Glutamatergic neuron (in vitro differentiated cells): ENCODE data around the gene MFSD6. TPM values are rescaled to one million over a fixed set of nuclear protein-coding genes. Genes with fewer than 3 reads are reported as not detected.
"Not testable (repeated sequence)": the region's sequence is repeated elsewhere in the genome, so short reads cannot be mapped to it uniquely, and the experiment has no call there.

Source experiments
- DNase-seq: peaks from one replicate; pipeline ENCODE4 v3.0.0; 2022
- H3K27ac Mint-ChIP-seq: one replicate; pipeline ENCODE4 v1.8.0; 2020; ENCODE audit warnings: mild to moderate bottlenecking, mixed read lengths, inconsistent platforms; ENCODE audit not compliant: unreplicated experiment
- H3K27me3 Mint-ChIP-seq: one replicate; pipeline ENCODE4 v1.8.0; 2020; ENCODE audit warnings: mild to moderate bottlenecking, moderate library complexity, mixed read lengths, inconsistent platforms; ENCODE audit not compliant: unreplicated experiment
- H3K36me3 Mint-ChIP-seq: one replicate; pipeline ENCODE4 v1.8.0; 2020; ENCODE audit warnings: mild to moderate bottlenecking, mixed read lengths, inconsistent platforms; ENCODE audit not compliant: unreplicated experiment
- H3K4me1 Mint-ChIP-seq: one replicate; pipeline ENCODE4 v1.8.0; 2020; ENCODE audit warnings: mild to moderate bottlenecking, low read depth, mixed read lengths, inconsistent platforms; ENCODE audit not compliant: unreplicated experiment
- H3K4me3 Mint-ChIP-seq: one replicate; pipeline ENCODE4 v1.8.0; 2020; ENCODE audit warnings: mild to moderate bottlenecking, mixed read lengths, inconsistent platforms; ENCODE audit not compliant: unreplicated experiment
- H3K9me3 Mint-ChIP-seq: one replicate; pipeline ENCODE4 v1.8.0; 2020; ENCODE audit warnings: mild to moderate bottlenecking, moderate library complexity, mixed read lengths, inconsistent platforms; ENCODE audit not compliant: unreplicated experiment
- total RNA-seq: library from RNA; stranded (reverse); fragmentation: NEBNext Ultra II Directional; extraction: Animal tissue kit (Norgen Biotek cat#: 25700); gene quantifications from one replicate; pipeline ENCODE4 v1.2.1, GENCODE V29; 2021; ENCODE audit not compliant: unreplicated experiment
- TF ChIP-seq, protein P1 (sequence below): fragments of 200-600 bp; sonication (generic); IDR thresholded peaks from one replicate; pipeline ENCODE4 v1.5.0; 2021; ENCODE audit not compliant: partially characterized antibody, unreplicated experiment

MFSD6 gene
- total RNA-seq, 1 donor from 2014 or later, result 31.0 TPM

DNA sequence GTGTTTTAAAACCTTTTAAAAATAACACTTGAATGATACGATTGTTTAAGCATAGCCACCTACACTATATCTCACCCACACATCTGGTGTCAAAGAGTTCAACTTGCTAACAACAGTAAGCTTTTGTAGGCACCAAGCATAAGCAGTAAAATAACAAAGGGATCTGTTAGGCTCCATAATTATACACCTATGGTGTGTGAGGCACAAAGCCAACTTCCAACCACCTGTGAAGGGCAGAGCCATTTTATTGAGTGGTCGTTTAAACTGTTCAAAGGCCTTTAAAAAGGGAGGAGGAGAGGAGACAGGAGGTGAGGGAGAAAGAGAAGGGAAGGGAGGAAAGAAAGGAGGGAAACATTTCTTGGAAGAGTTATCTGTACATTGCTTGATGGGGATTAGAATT is 98.5 kb downstream of the MFSD6 start:
- TF ChIP-seq, protein P1, sequence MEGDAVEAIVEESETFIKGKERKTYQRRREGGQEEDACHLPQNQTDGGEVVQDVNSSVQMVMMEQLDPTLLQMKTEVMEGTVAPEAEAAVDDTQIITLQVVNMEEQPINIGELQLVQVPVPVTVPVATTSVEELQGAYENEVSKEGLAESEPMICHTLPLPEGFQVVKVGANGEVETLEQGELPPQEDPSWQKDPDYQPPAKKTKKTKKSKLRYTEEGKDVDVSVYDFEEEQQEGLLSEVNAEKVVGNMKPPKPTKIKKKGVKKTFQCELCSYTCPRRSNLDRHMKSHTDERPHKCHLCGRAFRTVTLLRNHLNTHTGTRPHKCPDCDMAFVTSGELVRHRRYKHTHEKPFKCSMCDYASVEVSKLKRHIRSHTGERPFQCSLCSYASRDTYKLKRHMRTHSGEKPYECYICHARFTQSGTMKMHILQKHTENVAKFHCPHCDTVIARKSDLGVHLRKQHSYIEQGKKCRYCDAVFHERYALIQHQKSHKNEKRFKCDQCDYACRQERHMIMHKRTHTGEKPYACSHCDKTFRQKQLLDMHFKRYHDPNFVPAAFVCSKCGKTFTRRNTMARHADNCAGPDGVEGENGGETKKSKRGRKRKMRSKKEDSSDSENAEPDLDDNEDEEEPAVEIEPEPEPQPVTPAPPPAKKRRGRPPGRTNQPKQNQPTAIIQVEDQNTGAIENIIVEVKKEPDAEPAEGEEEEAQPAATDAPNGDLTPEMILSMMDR, result no peak
- DNase-seq, result no peak
- Mint-ChIP-seq H3K27ac (no peak overlapping the region), H3K4me3 (no peak overlapping the region), H3K9me3 (no peaks in the 10 kb centered on the region), H3K4me1 (peaks cover 7% of the 10 kb centered on the region), H3K27me3 (no peaks in the 10 kb centered on the region), H3K36me3 (no peaks in the 10 kb centered on the region)

DNA sequence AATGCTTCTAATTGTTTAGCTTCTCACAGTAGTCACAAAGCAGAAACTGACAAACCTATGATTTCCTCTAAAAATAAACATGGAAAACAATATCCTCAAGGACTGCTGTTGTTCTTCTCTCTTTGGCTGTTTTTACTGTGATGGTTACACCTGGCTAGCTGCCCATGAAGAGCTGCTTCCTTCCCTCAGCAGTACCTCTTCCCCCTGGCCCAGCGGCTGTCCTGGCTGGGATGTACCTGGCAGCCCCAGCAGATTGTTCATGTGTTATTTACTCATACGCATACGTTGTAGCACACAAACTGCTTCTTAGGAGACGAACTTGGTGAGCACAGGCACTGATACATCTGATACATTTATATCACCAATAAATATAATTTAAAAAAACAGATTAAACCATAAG is 99.0 kb downstream of the MFSD6 start:
- H3K27me3 Mint-ChIP-seq, result no peaks in the 10 kb centered on the region
- no peaks in the 10 kb centered on the region for H3K9me3 Mint-ChIP-seq
- no peak for DNase-seq
- H3K36me3 Mint-ChIP-seq, result no peaks in the 10 kb centered on the region
- TF ChIP-seq, protein P1, result no peak
- H3K4me3 Mint-ChIP-seq, result no peak overlapping the region
- H3K27ac Mint-ChIP-seq, result no peak overlapping the region
- peaks cover 7% of the 10 kb centered on the region for H3K4me1 Mint-ChIP-seq

DNA sequence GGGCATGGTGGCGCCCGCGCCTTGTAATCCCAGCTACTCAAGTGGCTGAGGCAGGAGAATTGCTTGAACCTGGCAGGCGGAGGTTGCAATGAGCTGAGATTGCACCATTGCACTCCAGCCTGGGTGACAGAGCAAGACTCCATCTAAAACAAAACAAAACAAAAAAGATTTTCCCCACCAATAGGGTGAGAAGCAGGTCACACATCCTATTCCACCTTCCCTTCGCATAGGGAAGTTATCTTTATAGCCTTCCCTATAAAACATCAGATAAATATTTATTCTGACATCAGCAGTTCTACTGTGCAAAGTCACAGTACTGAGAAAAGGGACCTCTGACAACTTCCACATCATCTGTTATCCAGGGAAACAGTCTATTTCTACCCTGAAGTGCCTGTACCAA is 101.7 kb downstream of the MFSD6 start:
- not testable (repeated sequence) for DNase-seq, H3K27ac Mint-ChIP-seq, H3K9me3 Mint-ChIP-seq, H3K4me3 Mint-ChIP-seq, H3K36me3 Mint-ChIP-seq, H3K27me3 Mint-ChIP-seq, H3K4me1 Mint-ChIP-seq

DNA sequence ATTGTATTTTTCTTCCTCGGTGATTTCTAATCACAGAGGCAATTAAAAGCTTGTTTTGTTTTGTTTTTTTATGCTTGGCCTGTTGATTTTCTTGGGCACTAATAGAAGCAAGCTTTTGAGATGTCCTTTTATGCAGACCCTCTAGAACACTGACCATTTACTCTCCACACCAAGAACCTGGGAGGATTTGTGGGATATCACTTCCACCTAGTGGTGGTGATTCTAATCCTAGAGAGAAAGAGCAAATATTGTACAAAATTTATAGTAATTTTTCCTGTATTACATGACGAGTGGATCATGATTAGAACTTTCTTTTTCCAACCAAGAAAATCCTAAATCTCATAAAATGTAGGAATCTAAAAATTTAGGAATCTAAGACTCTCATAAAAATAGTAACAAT is 102.9 kb downstream of the MFSD6 start:
- Mint-ChIP-seq H3K27ac (no peak overlapping the region), H3K36me3 (no peaks in the 10 kb centered on the region), H3K4me3 (no peak overlapping the region), H3K27me3 (no peaks in the 10 kb centered on the region), H3K4me1 (no peaks in the 10 kb centered on the region), H3K9me3 (peaks cover 1% of the 10 kb centered on the region)
- DNase-seq, result no peak
- TF ChIP-seq, protein P1, result peak; percentile 16

DNA sequence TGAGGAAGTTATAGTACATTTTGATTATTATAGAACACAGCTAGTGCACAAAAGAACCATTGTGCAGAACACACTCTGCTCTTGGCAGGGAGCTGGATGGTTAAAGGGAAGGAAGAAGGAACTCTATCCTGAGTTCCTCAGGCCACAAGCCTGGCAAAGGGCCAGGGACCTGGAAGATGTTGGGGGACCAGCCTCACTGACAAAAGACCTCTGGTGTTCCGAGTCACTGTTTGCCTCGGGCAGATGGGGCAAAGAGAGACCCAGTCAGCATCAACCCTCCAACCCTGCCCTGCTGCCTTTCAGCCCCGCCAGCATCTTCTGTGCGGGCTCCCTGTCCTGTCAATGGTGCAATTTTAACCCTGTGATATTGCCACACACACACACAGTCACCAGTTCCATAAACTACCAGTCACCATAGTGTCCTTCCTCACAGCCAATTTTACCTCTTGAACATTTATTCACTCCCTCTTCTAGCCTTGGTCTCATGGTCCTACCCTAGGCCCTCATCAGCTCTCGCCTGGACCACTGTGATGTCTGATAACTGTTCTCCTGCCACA is 104.5 kb downstream of the MFSD6 start:
- TF ChIP-seq, protein P1, result no peak
- no peaks in the 10 kb centered on the region for H3K36me3 Mint-ChIP-seq
- no peak for DNase-seq
- H3K4me1 Mint-ChIP-seq, result no peaks in the 10 kb centered on the region
- H3K27me3 Mint-ChIP-seq, result peaks cover 2% of the 10 kb centered on the region
- H3K4me3 Mint-ChIP-seq, result no peak overlapping the region
- H3K27ac Mint-ChIP-seq, result no peak overlapping the region
- peaks cover 1% of the 10 kb centered on the region for H3K9me3 Mint-ChIP-seq
